ENCODE measurements around the gene NDUFB10. TPM values are rescaled to one million over a fixed set of nuclear protein-coding genes. Genes with fewer than 3 reads are reported as not detected.

Gene NDUFB10
- total and polyA plus RNA-seq, 2 experiments from 2014 or later, result 244 to 495 TPM

GRCh38 chr16:1991588-1991947 lies 32.2 kb downstream of the NDUFB10 start:
- no peak overlapping the region for H3K27ac Mint-ChIP-seq
- H3K27me3 Mint-ChIP-seq (ENCODE audit: insufficient read depth, low read depth, poor library complexity), result peaks cover 39% of the 10 kb centered on the region
- DNase-seq (ENCODE audit: low spot score) (no peak), ATAC-seq (no peak; the same call in 2 of the 3 replicates)
- H3K9me3 Mint-ChIP-seq, result no peaks in the 10 kb centered on the region
- Histone ChIP-seq H3K9me2 (ENCODE audit: insufficient read depth) (no peaks in the 10 kb centered on the region), H3F3A (replicated peaks; ENCODE audit: low read depth) (peaks cover 23% of the 10 kb centered on the region), H3K4me2 (peak overlapping the region; percentile 97), H3K27me3 (ENCODE audit: insufficient read depth) (peaks cover 33% of the 10 kb centered on the region), H2AFZ (no peak overlapping the region), H3K27ac (ENCODE audit: low read depth) (no peak overlapping the region), H3K4me1 (ENCODE audit: insufficient read depth) (peaks cover 7% of the 10 kb centered on the region; the same call in 1 of the 2 replicates), H3K4me3 (peak overlapping the region; percentile 86), H3K36me3 (ENCODE audit: insufficient read depth) (no peaks in the 10 kb centered on the region), H4K20me1 (replicated peaks; ENCODE audit: insufficient read depth) (no peaks in the 10 kb centered on the region; the same call in 1 of the 2 replicates), H3K79me2 (replicated peaks; ENCODE audit: insufficient read depth) (peaks cover 4% of the 10 kb centered on the region; the same call in 1 of the 2 replicates)
- H3K4me3 Mint-ChIP-seq, result peak overlapping the region; percentile 74
- H3K4me1 Mint-ChIP-seq, result peaks cover 15% of the 10 kb centered on the region
- peaks cover 7% of the 10 kb centered on the region for H3K36me3 Mint-ChIP-seq (ENCODE audit: low read depth)
- peak; percentile 22 for TF ChIP-seq EZH2 (IDR thresholded peaks at IDR 0.05; ENCODE audit: low read depth, unreplicated experiment)
- TF ChIP-seq ZNF331 (CRISPR knock-in tag; IDR thresholded peaks at IDR 0.05; ENCODE audit: low read depth), result no peak

- Mint-ChIP-seq H3K27ac (no peak overlapping the region), H3K36me3 (ENCODE audit: low read depth) (peaks cover 6% of the 10 kb centered on the region; the same call in 2 of the 3 replicates), H3K4me1 (peaks cover 15% of the 10 kb centered on the region), H3K9me3 (no peaks in the 10 kb centered on the region), H3K27me3 (ENCODE audit: insufficient read depth, low read depth, poor library complexity) (peaks cover 33% of the 10 kb centered on the region), H3K4me3 (peak overlapping the region; percentile 74)
- H3F3A ChIP-seq (replicated peaks; ENCODE audit: low read depth), result peaks cover 23% of the 10 kb centered on the region
- no peaks in the 10 kb centered on the region; the same call in 1 of the 2 replicates for H4K20me1 ChIP-seq (replicated peaks; ENCODE audit: insufficient read depth)
- peak overlapping the region; percentile 97 for H3K4me2 ChIP-seq
- H3K79me2 ChIP-seq (replicated peaks; ENCODE audit: insufficient read depth), result peaks cover 4% of the 10 kb centered on the region; the same call in 1 of the 2 replicates
- H3K27ac ChIP-seq (ENCODE audit: low read depth), result no peak overlapping the region
- DNase-seq (ENCODE audit: low spot score) (peak; percentile 96), ATAC-seq (peak; percentile 57)
- no peak overlapping the region for H2AFZ ChIP-seq
- H3K9me2 ChIP-seq (ENCODE audit: insufficient read depth), result no peaks in the 10 kb centered on the region
- peaks cover 7% of the 10 kb centered on the region; the same call in 1 of the 2 replicates for H3K4me1 ChIP-seq (ENCODE audit: insufficient read depth)
- peaks cover 33% of the 10 kb centered on the region for H3K27me3 ChIP-seq (ENCODE audit: insufficient read depth)
- no peak for TF ChIP-seq ETS1 (IDR thresholded peaks at IDR 0.05)
- peak; percentile 70 for TF ChIP-seq POLR2AphosphoS5 (IDR thresholded peaks at IDR 0.05; ENCODE audit: low read depth)
- peak; percentile 9; the same call in 1 of the 2 replicates for TF ChIP-seq CREB1 (CRISPR knock-in tag; IDR thresholded peaks at IDR 0.05; ENCODE audit: low read depth)
- TF ChIP-seq JUNB (IDR thresholded peaks at IDR 0.05; ENCODE audit: unreplicated experiment), result no peak
- peak overlapping the region; percentile 86 for H3K4me3 ChIP-seq
- H3K36me3 ChIP-seq (ENCODE audit: insufficient read depth), result no peaks in the 10 kb centered on the region
These were observed 32.8 kb downstream of the NDUFB10 start for GRCh38 chr16:1991948-1992703.

- ATAC-seq (peak; percentile 60), DNase-seq (ENCODE audit: low spot score) (peak; percentile 85)
- Histone ChIP-seq H3K9me2 (ENCODE audit: insufficient read depth) (no peaks in the 10 kb centered on the region), H4K20me1 (replicated peaks; ENCODE audit: insufficient read depth) (no peaks in the 10 kb centered on the region; the same call in 1 of the 2 replicates), H3K36me3 (ENCODE audit: insufficient read depth) (no peaks in the 10 kb centered on the region; the same call in 1 of the 2 replicates), H3K27me3 (ENCODE audit: insufficient read depth) (peaks cover 32% of the 10 kb centered on the region), H3K27ac (ENCODE audit: low read depth) (no peak overlapping the region), H3K4me3 (peak overlapping the region; percentile 69), H3K4me2 (peak overlapping the region; percentile 88), H3K79me2 (replicated peaks; ENCODE audit: insufficient read depth) (peaks cover 4% of the 10 kb centered on the region; the same call in 1 of the 2 replicates), H3K4me1 (ENCODE audit: insufficient read depth) (peaks cover 7% of the 10 kb centered on the region; the same call in 1 of the 2 replicates), H2AFZ (no peak overlapping the region), H3F3A (replicated peaks; ENCODE audit: low read depth) (peaks cover 23% of the 10 kb centered on the region)
- H3K27me3 Mint-ChIP-seq (ENCODE audit: insufficient read depth, low read depth, poor library complexity), result peaks cover 30% of the 10 kb centered on the region
- peaks cover 10% of the 10 kb centered on the region for H3K36me3 Mint-ChIP-seq (ENCODE audit: low read depth)
- H3K9me3 Mint-ChIP-seq, result no peaks in the 10 kb centered on the region
- peaks cover 15% of the 10 kb centered on the region for H3K4me1 Mint-ChIP-seq
- H3K4me3 Mint-ChIP-seq, result peak overlapping the region; percentile 68
- no peak overlapping the region for H3K27ac Mint-ChIP-seq
- TF ChIP-seq ETS1 (IDR thresholded peaks at IDR 0.05) (no peak), EZH2phosphoT487 (IDR thresholded peaks at IDR 0.05; ENCODE audit: unreplicated experiment) (no peak), CTCF (conservative IDR thresholded peaks at IDR 0.05; ENCODE audit: low read depth in 2 of 2) (no peak), JUNB (IDR thresholded peaks at IDR 0.05; ENCODE audit: unreplicated experiment) (no peak), ZNF114 (CRISPR knock-in tag; IDR thresholded peaks at IDR 0.05) (no peak), STAT1 (IDR thresholded peaks at IDR 0.05; ENCODE audit: unreplicated experiment) (no peak), POLR2AphosphoS5 (IDR thresholded peaks at IDR 0.05; ENCODE audit: low read depth) (no peak; the same call in 1 of the 2 replicates), ZNF331 (CRISPR knock-in tag; IDR thresholded peaks at IDR 0.05; ENCODE audit: low read depth) (no peak), CREB1 (CRISPR knock-in tag; IDR thresholded peaks at IDR 0.05; ENCODE audit: low read depth) (no peak)
These were observed 33.5 kb downstream of the NDUFB10 start for GRCh38 chr16:1992704-1993317.
